Parathyroid adenoma (tissue), 2 donors: Measurements from ENCODE around the gene NXNL1.
A peak's percentile ranks its signal among the peaks of the same experiment; 100 is the strongest.

Source experiments
- H2AFZ ChIP-seq: fragments of 300-600 bp; sonication (generic); one replicate; pipeline ENCODE4 v1.7.0; 2017; ENCODE audit warnings: antibody characterized with exemption, mild to moderate bottlenecking
- H3K27ac ChIP-seq: fragments of 300-600 bp; sonication (generic); one replicate; pipeline ENCODE4 v1.7.0; 2017
- H3K27me3 ChIP-seq: fragments of 300-600 bp; sonication (generic); one replicate; pipeline ENCODE4 v1.7.0; 2017; ENCODE audit warnings: low read length; ENCODE audit not compliant: control insufficient read depth, insufficient read depth
- H3K36me3 ChIP-seq: fragments of 300-600 bp; sonication (generic); one replicate; pipeline ENCODE4 v1.7.0; 2017; ENCODE audit warnings: low read length; ENCODE audit not compliant: control insufficient read depth, insufficient read depth
- H3K4me1 ChIP-seq: fragments of 300-600 bp; sonication (generic); one replicate; pipeline ENCODE4 v1.7.0; 2017; ENCODE audit warnings: control low read depth
- H3K4me2 ChIP-seq: fragments of 300-600 bp; sonication (generic); one replicate; pipeline ENCODE4 v1.7.0; 2017; ENCODE audit warnings: low read length
- H3K4me3 ChIP-seq: fragments of 300-600 bp; sonication (generic); one replicate; pipeline ENCODE4 v1.7.0; 2017; ENCODE audit warnings: low read depth, low read length
- H3K79me2 ChIP-seq: fragments of 300-600 bp; sonication (generic); one replicate; pipeline ENCODE4 v1.7.0; 2017; ENCODE audit warnings: control low read depth
- H3K9ac ChIP-seq: fragments of 300-600 bp; sonication (generic); one replicate; pipeline ENCODE4 v1.7.0; 2017; ENCODE audit warnings: mild to moderate bottlenecking
- H3K9me3 ChIP-seq: fragments of 300-600 bp; sonication (generic); one replicate; pipeline ENCODE4 v1.7.0; 2017; ENCODE audit warnings: low read length; ENCODE audit not compliant: control insufficient read depth
- TF ChIP-seq, protein P1 (sequence below): fragments of 300-600 bp; sonication (generic); IDR thresholded peaks from one replicate; pipeline ENCODE4 v1.7.0; 2017; ENCODE audit warnings: antibody characterized with exemption, mild to moderate bottlenecking
- donor health status: primary hyperparathyroidism.

The NXNL1 gene

DNA sequence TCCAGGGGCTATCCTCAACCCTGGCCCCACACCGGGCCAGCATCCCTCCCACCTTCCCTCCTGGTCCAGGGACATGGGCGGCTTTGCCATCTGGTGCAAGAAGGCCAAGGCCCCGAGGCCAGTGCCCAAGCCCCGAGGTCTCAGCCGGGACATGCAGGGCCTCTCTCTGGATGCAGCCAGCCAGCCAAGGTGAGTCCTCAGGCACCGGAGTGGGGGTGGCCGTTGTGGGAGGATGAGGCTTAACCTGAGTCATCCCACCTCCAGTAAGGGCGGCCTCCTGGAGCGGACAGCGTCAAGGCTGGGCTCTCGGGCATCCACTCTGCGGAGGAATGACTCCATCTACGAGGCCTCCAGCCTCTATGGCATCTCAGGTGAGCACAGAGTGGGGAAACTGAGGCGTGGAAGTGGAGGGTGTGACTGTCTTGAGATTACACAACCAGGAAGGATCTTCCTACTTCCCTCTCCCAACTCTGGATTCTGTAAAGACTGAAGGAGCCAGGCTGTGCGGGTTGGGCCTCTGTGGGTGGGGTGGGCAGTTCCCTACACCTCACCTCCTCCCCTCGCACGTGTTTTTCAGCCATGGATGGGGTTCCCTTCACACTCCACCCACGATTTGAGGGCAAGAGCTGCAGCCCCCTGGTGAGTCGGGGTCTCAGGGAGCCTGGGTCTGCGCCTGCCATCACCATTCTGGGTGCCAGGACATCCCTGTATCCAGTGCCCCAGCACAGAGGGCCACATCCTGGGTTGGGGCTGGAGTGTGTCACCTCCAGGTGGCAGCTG is 37.1 kb downstream of the NXNL1 start:
- Histone ChIP-seq H3K4me2 (no peak overlapping the region), H3K79me2 (no peaks in the 10 kb centered on the region), H3K9me3 (no peaks in the 10 kb centered on the region), H2AFZ (no peak overlapping the region), H3K27ac (no peak overlapping the region), H3K4me1 (peaks cover 2% of the 10 kb centered on the region), H3K9ac (no peak overlapping the region), H3K4me3 (no peak overlapping the region), H3K36me3 (no peaks in the 10 kb centered on the region), H3K27me3 (no peaks in the 10 kb centered on the region)
- TF ChIP-seq, protein P1, sequence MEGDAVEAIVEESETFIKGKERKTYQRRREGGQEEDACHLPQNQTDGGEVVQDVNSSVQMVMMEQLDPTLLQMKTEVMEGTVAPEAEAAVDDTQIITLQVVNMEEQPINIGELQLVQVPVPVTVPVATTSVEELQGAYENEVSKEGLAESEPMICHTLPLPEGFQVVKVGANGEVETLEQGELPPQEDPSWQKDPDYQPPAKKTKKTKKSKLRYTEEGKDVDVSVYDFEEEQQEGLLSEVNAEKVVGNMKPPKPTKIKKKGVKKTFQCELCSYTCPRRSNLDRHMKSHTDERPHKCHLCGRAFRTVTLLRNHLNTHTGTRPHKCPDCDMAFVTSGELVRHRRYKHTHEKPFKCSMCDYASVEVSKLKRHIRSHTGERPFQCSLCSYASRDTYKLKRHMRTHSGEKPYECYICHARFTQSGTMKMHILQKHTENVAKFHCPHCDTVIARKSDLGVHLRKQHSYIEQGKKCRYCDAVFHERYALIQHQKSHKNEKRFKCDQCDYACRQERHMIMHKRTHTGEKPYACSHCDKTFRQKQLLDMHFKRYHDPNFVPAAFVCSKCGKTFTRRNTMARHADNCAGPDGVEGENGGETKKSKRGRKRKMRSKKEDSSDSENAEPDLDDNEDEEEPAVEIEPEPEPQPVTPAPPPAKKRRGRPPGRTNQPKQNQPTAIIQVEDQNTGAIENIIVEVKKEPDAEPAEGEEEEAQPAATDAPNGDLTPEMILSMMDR, result no peak

- Histone ChIP-seq H3K36me3 (no peaks in the 10 kb centered on the region), H3K4me3 (no peak overlapping the region), H3K27ac (no peak overlapping the region), H3K9ac (no peak overlapping the region), H3K4me1 (peaks cover 2% of the 10 kb centered on the region), H3K27me3 (no peaks in the 10 kb centered on the region), H2AFZ (no peak overlapping the region), H3K4me2 (no peak overlapping the region), H3K9me3 (no peaks in the 10 kb centered on the region), H3K79me2 (no peaks in the 10 kb centered on the region)
- TF ChIP-seq, protein P1, result no peak
These were observed 38.8 kb downstream of the NXNL1 start for GRCh38 chr19:17421942-17422341.

GRCh38 chr19:17420475-17420924 is 40.2 kb downstream of the NXNL1 start:
- TF ChIP-seq, protein P1, result no peak
- peaks cover 2% of the 10 kb centered on the region for H3K4me1 ChIP-seq
- no peaks in the 10 kb centered on the region for H3K36me3 ChIP-seq
- peak overlapping the region; percentile 95 for H3K4me3 ChIP-seq
- no peak overlapping the region for H3K27ac ChIP-seq
- no peaks in the 10 kb centered on the region for H3K27me3 ChIP-seq
- H3K4me2 ChIP-seq, result peak overlapping the region; percentile 77
- H3K79me2 ChIP-seq, result no peaks in the 10 kb centered on the region
- no peaks in the 10 kb centered on the region for H3K9me3 ChIP-seq
- H3K9ac ChIP-seq, result no peak overlapping the region
- peak overlapping the region; percentile 84 for H2AFZ ChIP-seq

- H3K9me3 ChIP-seq, result no peaks in the 10 kb centered on the region
- H3K9ac ChIP-seq, result no peak within 1 kb of the TSS
- TF ChIP-seq, protein P1, result no peak
- H3K4me2 ChIP-seq, result peak within 1 kb of the TSS; percentile 77
- H3K4me3 ChIP-seq, result peak within 1 kb of the TSS; percentile 95
- H3K79me2 ChIP-seq, result no peaks in the 10 kb centered on the region
- peak within 1 kb of the TSS; percentile 91 for H2AFZ ChIP-seq
- H3K36me3 ChIP-seq, result no peaks in the 10 kb centered on the region
- peaks cover 2% of the 10 kb centered on the region for H3K4me1 ChIP-seq
- H3K27ac ChIP-seq, result peak within 1 kb of the TSS; percentile 62
- no peaks in the 10 kb centered on the region for H3K27me3 ChIP-seq
These were observed 40.9 kb downstream of the NXNL1 start, which contains the start of gene MVB12A for GRCh38 chr19:17419621-17420474. Gene MVB12A (plus strand): TSS chr19:17420047. CDS start chr19:17420136, 89 bp downstream.
